Articular chondrocyte of knee joint (primary cell): Measurements from ENCODE around the gene DYNLL1. TPM values are rescaled to one million over a fixed set of nuclear protein-coding genes. Genes with fewer than 3 reads are reported as not detected.

Experiments used
- small RNA-seq: library from RNA; depleted of rRNA; stranded (forward); fragments of <200 nt; gene quantifications from one replicate; pipeline ENCODE3, GENCODE V24; 2012
- total RNA-seq: library from RNA; depleted of rRNA; stranded (reverse); fragments of >200 nt; gene quantifications from 2 replicates; pipeline ENCODE4 v1.2.3, GENCODE V29; 2012

Gene DYNLL1
- total RNA-seq = 185 and 267 TPM in 2 replicates

GRCh38 chr12:120495731-120496412 is at the start of gene DYNLL1:
TSS of gene DYNLL1 (plus strand) at chr12:120496113. CDS start at chr12:120496422, 309 bp downstream.

DNA sequence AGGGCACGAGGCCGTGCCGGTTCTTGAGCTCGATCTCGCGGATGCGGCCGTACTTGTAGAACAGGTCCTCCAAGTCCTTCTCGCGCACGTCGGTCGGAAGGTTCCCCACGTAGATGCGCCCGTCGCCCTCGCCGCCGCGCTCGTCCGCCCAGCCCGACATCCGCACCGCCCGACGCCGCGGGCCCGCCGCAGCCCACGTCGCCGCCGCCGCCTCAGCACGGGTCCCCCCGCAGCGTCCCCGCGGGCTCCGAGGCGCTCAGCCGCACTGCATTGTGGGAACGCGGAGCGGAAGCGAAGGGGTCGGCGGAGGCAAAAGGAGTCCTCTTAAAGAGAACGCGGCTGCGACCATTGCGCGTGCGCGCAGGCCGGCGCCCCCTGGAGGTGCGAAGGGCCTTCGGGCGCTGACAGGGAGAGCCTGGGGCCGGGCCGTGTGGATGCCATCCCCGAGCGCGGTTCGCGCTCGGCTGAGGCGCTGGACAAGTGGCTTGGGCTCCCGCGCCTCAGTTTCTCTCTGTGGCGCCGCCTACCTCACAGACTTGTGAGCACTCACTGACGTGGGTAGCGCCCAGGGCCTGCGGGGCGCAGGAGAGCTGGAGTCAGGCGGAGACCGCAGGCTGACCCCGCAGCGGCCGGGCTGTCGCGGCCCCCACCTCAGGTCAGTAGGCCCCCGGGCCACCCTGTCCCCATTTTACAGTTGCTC is 26.3 kb upstream of the DYNLL1 start, which contains the start of gene SRSF9:
SRSF9 (minus strand) TSS at position 299 of the 700 bp plus-strand sequence; CDS start at position 160, 139 bp downstream.

DNA sequence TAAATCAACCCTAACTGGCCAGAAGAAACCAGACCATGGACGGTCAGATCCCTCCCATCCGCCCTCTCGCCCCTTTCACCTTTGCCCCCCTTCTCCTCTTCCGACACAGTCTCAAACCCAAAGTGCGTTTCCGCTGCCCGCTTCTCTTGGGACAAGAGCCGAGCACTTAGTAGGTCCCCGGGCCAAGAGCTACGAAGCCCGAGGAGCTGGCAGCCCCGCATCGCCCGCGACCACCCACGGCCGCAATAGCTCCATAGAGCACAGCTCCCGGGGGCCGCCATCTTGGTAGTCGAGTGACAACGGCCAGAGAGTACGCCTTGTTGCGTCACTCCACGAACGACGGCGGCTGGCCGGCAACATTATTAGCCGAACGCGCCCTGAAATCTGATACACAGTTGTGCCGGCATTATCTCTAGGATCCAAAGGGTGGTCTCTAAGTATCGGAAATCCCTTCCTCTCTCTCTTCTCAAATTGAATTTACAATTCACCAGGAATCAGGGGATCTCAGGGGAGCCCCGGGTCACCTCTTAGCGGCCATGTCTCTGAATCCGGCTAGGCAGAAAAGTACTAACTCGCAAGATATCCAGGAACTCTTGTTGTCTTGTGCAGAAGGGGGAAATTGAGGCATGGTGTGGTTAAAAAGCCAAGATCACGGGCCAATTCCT is 33.1 kb downstream of the DYNLL1 start, which contains the start of gene COQ5:
COQ5 (minus strand) TSS at position 298 of the 665 bp plus-strand sequence; CDS start at position 281, 17 bp downstream.

DNA sequence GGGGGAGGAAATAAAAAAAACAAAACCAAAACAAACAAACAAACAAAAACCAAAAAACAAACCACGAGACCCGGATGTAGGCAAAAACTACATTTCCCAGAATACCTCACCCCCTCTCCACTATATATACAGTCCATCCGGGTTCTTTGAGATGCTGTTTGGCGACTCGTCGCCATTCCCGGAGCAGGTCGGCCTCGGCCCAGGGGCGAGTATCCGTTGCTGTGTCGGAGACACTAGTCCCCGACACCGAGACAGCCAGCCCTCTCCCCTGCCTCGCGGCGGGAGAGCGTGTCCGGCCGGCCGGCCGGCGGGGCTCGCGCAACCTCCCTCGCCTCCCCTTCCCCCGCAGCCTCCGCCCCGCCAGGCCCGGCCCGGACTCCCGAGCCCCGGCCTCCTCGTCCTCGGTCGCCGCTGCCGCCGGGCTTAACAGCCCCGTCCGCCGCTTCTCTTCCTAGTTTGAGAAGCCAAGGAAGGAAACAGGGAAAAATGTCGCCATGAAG is 38.3 kb downstream of the DYNLL1 start, which contains the start of gene RNF10:
RNF10 (plus strand) TSS at position 154 of the 500 bp plus-strand sequence. CDS start 456 bp downstream, outside the sequence.

Small RNA genes within 50 kb of the gene (small RNA-seq; reads per million reads assigned to genes)
- gene RF00019 = not detected

Other genes starting within 250 kb of the DYNLL1 start
- gene PXN, start 230.4 kb upstream of the DYNLL1 start, total RNA-seq = 36.1 and 37.2 TPM in 2 replicates
- gene RNU4-2, start 204.2 kb upstream of the DYNLL1 start, total RNA-seq = under 0.01 TPM in 2 replicates
- under 0.01 TPM in 2 replicates for gene RNU4-1, start 202.9 kb upstream of the DYNLL1 start, total RNA-seq
- 1.0 and 1.8 TPM in 2 replicates for gene SIRT4, start 193.8 kb upstream of the DYNLL1 start, total RNA-seq
- not detected in 2 replicates for gene PLA2G1B, start 168.3 kb upstream of the DYNLL1 start, total RNA-seq
- 0.26 and 0.43 TPM in 2 replicates for gene MSI1, start 126.9 kb upstream of the DYNLL1 start, total RNA-seq
- gene COX6A1, start 58.0 kb upstream of the DYNLL1 start, total RNA-seq = 265 and 266 TPM in 2 replicates
- gene TRIAP1, start 49.7 kb upstream of the DYNLL1 start, total RNA-seq = 24.6 and 27.8 TPM in 2 replicates
- gene GATC, start 49.7 kb upstream of the DYNLL1 start, total RNA-seq = 16.3 and 20.8 TPM in 2 replicates
- 123 and 127 TPM in 2 replicates for gene SRSF9, start 26.4 kb upstream of the DYNLL1 start, total RNA-seq
- 20.4 and 28.8 TPM in 2 replicates for gene COQ5, start 33.0 kb downstream of the DYNLL1 start, total RNA-seq
- gene RNF10, start 38.2 kb downstream of the DYNLL1 start, total RNA-seq = 102 and 113 TPM in 2 replicates
- 22.6 and 24.3 TPM in 2 replicates for gene POP5, start 85.3 kb downstream of the DYNLL1 start, total RNA-seq
- under 0.01 TPM in 1 of 2 replicates, not detected in the other for gene CABP1, start 144.5 kb downstream of the DYNLL1 start, total RNA-seq
- 109 and 113 TPM in 2 replicates for gene MLEC, start 191.0 kb downstream of the DYNLL1 start, total RNA-seq
- gene UNC119B, start 214.3 kb downstream of the DYNLL1 start, total RNA-seq = 23.1 and 27.3 TPM in 2 replicates
- 12.8 and 14.4 TPM in 2 replicates for gene ACADS, start 229.7 kb downstream of the DYNLL1 start, total RNA-seq